Neural progenitor cell (in vitro differentiated cells): ENCODE measurements around the gene TSHZ1.

Experiments
- EZH2 ChIP-seq: fragments of 200-600 bp; sonication (generic); IDR thresholded peaks from 2 replicates; pipeline ENCODE4 v1.6.1; 2017; ENCODE audit warnings: antibody characterized with exemption, mild to moderate bottlenecking, moderate library complexity
- EZH2phosphoT487 ChIP-seq: fragments of 200-600 bp; sonication (generic); IDR thresholded peaks from 2 replicates; pipeline ENCODE4 v1.6.1; 2017; ENCODE audit warnings: antibody characterized with exemption
- TF ChIP-seq, protein P1 (sequence below): fragments of 200-600 bp; sonication (generic); IDR thresholded peaks from 2 replicates; pipeline ENCODE4 v1.5.1; 2017; ENCODE audit warnings: antibody characterized with exemption, mild to moderate bottlenecking

GRCh38 chr18:75269124-75269680 is 58.6 kb downstream of the TSHZ1 start:
- TF ChIP-seq, protein P1, sequence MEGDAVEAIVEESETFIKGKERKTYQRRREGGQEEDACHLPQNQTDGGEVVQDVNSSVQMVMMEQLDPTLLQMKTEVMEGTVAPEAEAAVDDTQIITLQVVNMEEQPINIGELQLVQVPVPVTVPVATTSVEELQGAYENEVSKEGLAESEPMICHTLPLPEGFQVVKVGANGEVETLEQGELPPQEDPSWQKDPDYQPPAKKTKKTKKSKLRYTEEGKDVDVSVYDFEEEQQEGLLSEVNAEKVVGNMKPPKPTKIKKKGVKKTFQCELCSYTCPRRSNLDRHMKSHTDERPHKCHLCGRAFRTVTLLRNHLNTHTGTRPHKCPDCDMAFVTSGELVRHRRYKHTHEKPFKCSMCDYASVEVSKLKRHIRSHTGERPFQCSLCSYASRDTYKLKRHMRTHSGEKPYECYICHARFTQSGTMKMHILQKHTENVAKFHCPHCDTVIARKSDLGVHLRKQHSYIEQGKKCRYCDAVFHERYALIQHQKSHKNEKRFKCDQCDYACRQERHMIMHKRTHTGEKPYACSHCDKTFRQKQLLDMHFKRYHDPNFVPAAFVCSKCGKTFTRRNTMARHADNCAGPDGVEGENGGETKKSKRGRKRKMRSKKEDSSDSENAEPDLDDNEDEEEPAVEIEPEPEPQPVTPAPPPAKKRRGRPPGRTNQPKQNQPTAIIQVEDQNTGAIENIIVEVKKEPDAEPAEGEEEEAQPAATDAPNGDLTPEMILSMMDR = no peak
- TF ChIP-seq EZH2phosphoT487 (no peak), EZH2 (no peak)
